ENCODE measurements around the gene RNPC3.
"Not testable (repeated sequence)": the region's sequence is repeated elsewhere in the genome, so short reads cannot be mapped to it uniquely, and the experiment has no call there.

Gene RNPC3

GRCh38 chr1:103547840-103548239 is 22.3 kb downstream of the RNPC3 start:
- no peak for TF ChIP-seq CTCF (IDR thresholded peaks at IDR 0.05)
- Histone ChIP-seq H3K27ac (no peak overlapping the region), H3K4me3 (no peak overlapping the region)
- DNase-seq (ENCODE audit: low spot score) = no peak

GRCh38 chr1:103560427-103560826 is 34.9 kb downstream of the RNPC3 start:
- Histone ChIP-seq H3K27ac (no peak overlapping the region), H3K4me3 (no peak overlapping the region)
- no peak for TF ChIP-seq CTCF (IDR thresholded peaks at IDR 0.05)
- no peak for DNase-seq (ENCODE audit: low spot score)

- DNase-seq (ENCODE audit: low spot score) = not testable (repeated sequence)
- Histone ChIP-seq H3K27ac (peak overlapping the region in 1 of 2 donors; percentile 56), H3K4me3 (peak overlapping the region; percentile 33)
These were observed 35.6 kb downstream of the RNPC3 start for GRCh38 chr1:103561124-103561523.

- Histone ChIP-seq H3K4me3 (peak overlapping the region; percentile 7), H3K27ac (peak overlapping the region; percentile 48 to 56)
- no peak for TF ChIP-seq CTCF (IDR thresholded peaks at IDR 0.05)
- no peak for DNase-seq (ENCODE audit: low spot score)
These were observed 36.3 kb downstream of the RNPC3 start for GRCh38 chr1:103561643-103562395.

GRCh38 chr1:103563056-103563455 is 37.6 kb downstream of the RNPC3 start:
- H3K27ac ChIP-seq = peak overlapping the region in 1 of 2 donors; percentile 56
- H3K4me3 ChIP-seq = no peak overlapping the region
- TF ChIP-seq CTCF (IDR thresholded peaks at IDR 0.05) = no peak
- DNase-seq (ENCODE audit: low spot score) = no peak

GRCh38 chr1:103569493-103569892 is 44.0 kb downstream of the RNPC3 start:
- H3K27ac ChIP-seq = no peak overlapping the region
- DNase-seq (ENCODE audit: low spot score) = no peak
- no peak overlapping the region for H3K4me3 ChIP-seq
- TF ChIP-seq CTCF (IDR thresholded peaks at IDR 0.05) = no peak

GRCh38 chr1:103571289-103571688 is 45.8 kb downstream of the RNPC3 start, which contains the start of gene AMY2B:
Gene AMY2B, plus strand, starts transcription at chr1:103571589. Its CDS starts 14 bp downstream, at chr1:103571603.
- not testable (repeated sequence) for H3K27ac ChIP-seq; DNase-seq (ENCODE audit: low spot score); H3K4me3 ChIP-seq

- no peak for TF ChIP-seq CTCF (IDR thresholded peaks at IDR 0.05)
- Histone ChIP-seq H3K4me3 (no peak overlapping the region), H3K27ac (no peak overlapping the region)
- no peak for DNase-seq (ENCODE audit: low spot score)
These were observed 50.6 kb downstream of the RNPC3 start for GRCh38 chr1:103576065-103576464.

- H3K4me3 ChIP-seq; DNase-seq (ENCODE audit: low spot score); H3K27ac ChIP-seq: not testable (repeated sequence)
These were observed 51.3 kb downstream of the RNPC3 start for GRCh38 chr1:103576784-103577183.

Measured in coronary artery (tissue), 2 donors.